PC-3 (cell line): Measurements from ENCODE around the gene NR3C1. TPM values are rescaled to one million over a fixed set of nuclear protein-coding genes. Genes with fewer than 3 reads are reported as not detected.

Experiments
- ATAC-seq: fragments of 200-7000 bp; cut with Tn5 transposase; 2 replicates; pipeline ENCODE4 v1.9.1; 2020; ENCODE audit warnings: mild to moderate bottlenecking, moderate library complexity
- BruUV-seq: library from RNA; stranded (reverse); fragments of 400-500 nt; replicated peaks from 2 replicates; lab custom pipeline; 2021; lab: Mats Ljungman, UMichigan
- CTCF ChIA-PET: fragments of 300-600 bp; sonication (Branson Sonifier 250); formaldehyde crosslinking; loops from one replicate; lab custom pipeline; 2022; ENCODE audit warnings: antibody characterized with exemption; lab: Charles Lee
- POLR2A ChIA-PET: fragments of 300-600 bp; sonication (Branson Sonifier 250); formaldehyde crosslinking; loops from one replicate; lab custom pipeline; 2022; ENCODE audit warnings: antibody characterized with exemption; ENCODE audit not compliant: unreplicated experiment; lab: Charles Lee
- DNase-seq: peaks from one replicate; pipeline ENCODE4 v3.0.0-alpha.2; 2015
- H2AFZ ChIP-seq: fragments of 300-600 bp; sonication (generic); 2 replicates; pipeline ENCODE4 v1.6.0; 2016; ENCODE audit warnings: antibody characterized with exemption, low read length
- H3F3A ChIP-seq: fragments of 300-600 bp; sonication (generic); one replicate; pipeline ENCODE4 v1.6.0; 2017; ENCODE audit warnings: antibody characterized with exemption, low read length, control low read depth, mild to moderate bottlenecking; ENCODE audit not compliant: unreplicated experiment
- H3K27ac ChIP-seq: fragments of 300-600 bp; sonication (generic); 2 replicates; pipeline ENCODE4 v1.5.1; 2016; ENCODE audit warnings: mild to moderate bottlenecking, low read length
- H3K27me3 ChIP-seq: fragments of 300-600 bp; sonication (generic); 2 replicates; pipeline ENCODE4 v1.6.1; 2016; ENCODE audit warnings: low read length, mixed read lengths
- H3K36me3 ChIP-seq: fragments of 300-600 bp; sonication (generic); 2 replicates; pipeline ENCODE4 v1.6.1; 2016; ENCODE audit warnings: low read depth, mixed run types, low read length, mixed read lengths
- H3K4me1 ChIP-seq: fragments of 300-600 bp; sonication (generic); 2 replicates; pipeline ENCODE4 v1.5.1; 2016; ENCODE audit warnings: low read length; ENCODE audit not compliant: insufficient read depth
- H3K4me2 ChIP-seq: fragments of 300-600 bp; sonication (generic); 2 replicates; pipeline ENCODE4 v1.6.0; 2016; ENCODE audit warnings: low read length
- H3K4me3 ChIP-seq: fragments of 300-600 bp; sonication (generic); 2 replicates; pipeline ENCODE4 v1.5.1; 2016; ENCODE audit warnings: mild to moderate bottlenecking, low read length, mixed read lengths
- H3K79me2 ChIP-seq: fragments of 300-600 bp; sonication (generic); 2 replicates; pipeline ENCODE4 v1.6.1; 2017; ENCODE audit warnings: low read length, mixed read lengths
- H3K9ac ChIP-seq: fragments of 300-600 bp; sonication (generic); 2 replicates; pipeline ENCODE4 v1.6.0; 2016; ENCODE audit warnings: mild to moderate bottlenecking, low read length
- H3K9me2 ChIP-seq: fragments of 300-600 bp; sonication (generic); replicated peaks from 2 replicates; pipeline ENCODE4 v1.6.1; 2016; ENCODE audit warnings: mixed run types, low read length, mixed read lengths
- H3K9me3 ChIP-seq: fragments of 300-600 bp; sonication (generic); 2 replicates; pipeline ENCODE4 v1.6.1; 2016; ENCODE audit warnings: low read length, mixed read lengths
- H4K20me1 ChIP-seq: fragments of 300-600 bp; sonication (generic); 2 replicates; pipeline ENCODE4 v1.6.1; 2016; ENCODE audit warnings: low read length, mixed read lengths
- EZH2 ChIP-seq: fragments of 300-600 bp; sonication (generic); IDR thresholded peaks from one replicate; pipeline ENCODE4 v1.6.1; 2017; ENCODE audit warnings: antibody characterized with exemption, mild to moderate bottlenecking, low read length; ENCODE audit not compliant: unreplicated experiment
- EZH2phosphoT487 ChIP-seq: fragments of 300-600 bp; sonication (generic); IDR thresholded peaks from 2 replicates; pipeline ENCODE4 v1.6.1; 2018; ENCODE audit warnings: mild to moderate bottlenecking, antibody characterized with exemption, low read length, borderline replicate concordance
- intact Hi-C: fragments of 100-400 bp; cut with micrococcal nuclease; formaldehyde crosslinking; loops from 2 replicates; pipeline ENCODE4 v1.9.0; 2023
- total RNA-seq: library from RNA; depleted of rRNA; stranded (reverse); fragments of >200 nt; gene quantifications from 2 replicates; pipeline ENCODE4 v1.2.3, GENCODE V29; 2014
- TF ChIP-seq, protein P1 (sequence below): fragments of 300-600 bp; sonication (generic); conservative IDR thresholded peaks from 2 replicates; pipeline ENCODE4 v1.5.1; 2017; ENCODE audit warnings: antibody characterized with exemption, low read depth, mild to moderate bottlenecking, low read length

The NR3C1 gene
- total RNA-seq, 1 experiment from 2014 or later = 13.0 TPM

DNA sequence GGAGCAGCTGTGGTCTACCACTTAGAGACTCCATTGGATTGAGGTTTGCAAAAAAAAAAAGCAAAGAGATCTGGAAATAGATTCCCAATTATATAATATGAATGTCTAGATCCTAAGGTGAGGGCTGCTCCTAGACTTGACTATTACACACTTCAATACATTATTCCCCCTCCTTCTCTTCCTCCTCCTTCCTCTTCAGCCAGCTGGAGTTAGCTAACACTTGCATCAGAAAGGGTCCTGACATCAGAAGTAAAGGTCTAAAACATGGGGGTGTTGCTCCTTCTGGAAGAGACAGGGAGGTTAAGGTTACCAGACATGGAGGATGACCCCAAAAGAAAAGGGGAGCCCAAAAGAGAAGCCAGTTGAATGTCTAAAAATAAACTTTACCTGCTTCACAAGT is 12.9 kb upstream of the NR3C1 start:
- Histone ChIP-seq H4K20me1 (no peaks in the 10 kb centered on the region), H3K36me3 (no peaks in the 10 kb centered on the region), H2AFZ (no peak overlapping the region), H3F3A (no peaks in the 10 kb centered on the region), H3K27ac (no peak overlapping the region), H3K4me2 (no peak overlapping the region), H3K9me3 (no peaks in the 10 kb centered on the region), H3K79me2 (no peaks in the 10 kb centered on the region), H3K27me3 (no peaks in the 10 kb centered on the region), H3K4me3 (no peak overlapping the region), H3K9me2 (no peaks in the 10 kb centered on the region), H3K4me1 (peaks cover 21% of the 10 kb centered on the region), H3K9ac (no peak overlapping the region)
- intact Hi-C loops = no loop called here
- no peak for DNase-seq
- BruUV-seq = no TSS peak
- ChIA-PET POLR2A (no interaction called here), CTCF (interaction anchor here (0.7 kb wide), 1 partner anchor 137 kb away, joined by 3 read pairs; no protein-coding TSS in a partner anchor)
- TF ChIP-seq, protein P1, sequence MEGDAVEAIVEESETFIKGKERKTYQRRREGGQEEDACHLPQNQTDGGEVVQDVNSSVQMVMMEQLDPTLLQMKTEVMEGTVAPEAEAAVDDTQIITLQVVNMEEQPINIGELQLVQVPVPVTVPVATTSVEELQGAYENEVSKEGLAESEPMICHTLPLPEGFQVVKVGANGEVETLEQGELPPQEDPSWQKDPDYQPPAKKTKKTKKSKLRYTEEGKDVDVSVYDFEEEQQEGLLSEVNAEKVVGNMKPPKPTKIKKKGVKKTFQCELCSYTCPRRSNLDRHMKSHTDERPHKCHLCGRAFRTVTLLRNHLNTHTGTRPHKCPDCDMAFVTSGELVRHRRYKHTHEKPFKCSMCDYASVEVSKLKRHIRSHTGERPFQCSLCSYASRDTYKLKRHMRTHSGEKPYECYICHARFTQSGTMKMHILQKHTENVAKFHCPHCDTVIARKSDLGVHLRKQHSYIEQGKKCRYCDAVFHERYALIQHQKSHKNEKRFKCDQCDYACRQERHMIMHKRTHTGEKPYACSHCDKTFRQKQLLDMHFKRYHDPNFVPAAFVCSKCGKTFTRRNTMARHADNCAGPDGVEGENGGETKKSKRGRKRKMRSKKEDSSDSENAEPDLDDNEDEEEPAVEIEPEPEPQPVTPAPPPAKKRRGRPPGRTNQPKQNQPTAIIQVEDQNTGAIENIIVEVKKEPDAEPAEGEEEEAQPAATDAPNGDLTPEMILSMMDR = no peak
- TF ChIP-seq EZH2 = no peak
- TF ChIP-seq EZH2phosphoT487 = no peak
- ATAC-seq = no peak

DNA sequence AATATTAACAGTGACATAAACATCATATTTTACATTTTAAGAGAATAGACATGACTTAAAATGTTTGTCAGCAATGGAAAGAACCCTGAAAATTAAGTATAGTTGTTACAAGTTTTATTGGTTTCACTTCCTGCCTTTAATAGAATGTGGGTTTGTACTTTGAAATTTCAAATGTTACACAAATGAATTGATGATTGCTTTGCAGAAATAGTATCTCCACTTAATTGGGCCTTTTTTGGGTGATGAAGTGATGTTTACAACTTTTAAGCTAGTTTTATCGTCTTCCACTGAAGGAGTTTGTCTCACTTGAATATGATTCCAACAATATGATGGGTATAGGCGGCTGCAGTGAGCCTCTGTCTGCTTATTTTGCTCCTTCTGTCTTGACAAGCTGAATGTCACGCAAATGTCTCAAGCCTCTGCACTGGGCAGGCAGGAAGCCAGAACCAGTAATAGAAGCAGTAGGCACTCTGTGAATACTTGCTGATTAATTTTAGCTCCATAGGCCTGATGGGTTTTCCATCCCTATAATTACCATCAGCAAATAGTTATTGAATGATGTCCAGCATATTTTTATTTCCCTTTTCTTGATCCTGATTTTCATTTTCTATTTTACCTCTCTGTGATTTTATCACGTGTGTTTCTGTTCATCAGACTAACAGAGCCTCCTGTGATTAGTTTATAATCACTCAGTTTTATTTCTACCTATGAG is 10.6 kb upstream of the NR3C1 start:
- ATAC-seq (no peak), DNase-seq (no peak)
- TF ChIP-seq EZH2 = no peak
- no peak overlapping the region for H3K4me2 ChIP-seq
- H3K27me3 ChIP-seq = no peaks in the 10 kb centered on the region
- H3K9me3 ChIP-seq = no peaks in the 10 kb centered on the region
- H3K36me3 ChIP-seq = no peaks in the 10 kb centered on the region
- no peaks in the 10 kb centered on the region for H4K20me1 ChIP-seq
- intact Hi-C loops = no loop called here
- POLR2A ChIA-PET = interaction anchor here (0.7 kb wide), 1 partner anchor 124 kb away, joined by 3 read pairs; no protein-coding TSS in a partner anchor
- no peaks in the 10 kb centered on the region for H3K79me2 ChIP-seq
- H3K9me2 ChIP-seq = no peaks in the 10 kb centered on the region
- H3K4me1 ChIP-seq = peaks cover 21% of the 10 kb centered on the region
- H2AFZ ChIP-seq = no peak overlapping the region
- no peaks in the 10 kb centered on the region for H3F3A ChIP-seq
- no peak overlapping the region for H3K27ac ChIP-seq
- BruUV-seq = no TSS peak
- no peak overlapping the region for H3K4me3 ChIP-seq
- H3K9ac ChIP-seq = no peak overlapping the region
- CTCF ChIA-PET = no interaction called here

DNA sequence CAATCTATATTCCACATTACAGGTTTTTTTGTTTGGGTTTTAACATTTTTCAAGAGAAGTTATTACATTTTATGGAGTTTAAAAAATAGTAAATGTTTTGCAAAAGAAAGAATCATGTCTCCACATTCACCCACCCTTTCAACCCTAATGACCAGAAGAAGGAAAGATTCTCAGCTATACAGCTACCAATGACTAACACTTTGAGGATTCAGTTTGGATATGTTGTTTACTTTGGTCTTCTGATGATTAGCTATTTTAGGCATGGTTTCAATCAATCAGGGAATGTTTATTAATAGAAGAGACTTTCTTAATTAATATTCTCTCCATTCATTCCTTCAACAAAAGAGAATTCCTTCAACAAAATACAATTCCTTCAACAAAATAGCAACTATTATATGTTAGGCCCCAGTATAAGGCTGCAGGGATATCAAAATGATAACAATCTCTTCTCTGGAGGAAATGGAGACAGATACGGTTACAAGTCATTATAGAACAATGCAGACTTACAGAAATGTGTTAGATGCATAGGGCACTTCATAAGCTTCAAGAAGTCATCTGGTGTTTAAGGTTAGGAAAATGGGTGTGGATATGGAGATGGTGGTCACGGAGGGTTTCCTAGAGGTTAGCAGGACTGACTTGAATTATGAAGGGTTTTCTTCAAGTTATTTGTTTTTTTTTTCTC is 9.3 kb upstream of the NR3C1 start:
- ATAC-seq (no peak), DNase-seq (no peak)
- Histone ChIP-seq H3K36me3 (no peaks in the 10 kb centered on the region), H3K9ac (no peak overlapping the region), H2AFZ (no peak overlapping the region), H4K20me1 (no peaks in the 10 kb centered on the region), H3K27ac (no peak overlapping the region), H3K4me3 (no peak overlapping the region), H3F3A (no peaks in the 10 kb centered on the region), H3K27me3 (no peaks in the 10 kb centered on the region), H3K9me3 (no peaks in the 10 kb centered on the region), H3K4me2 (no peak overlapping the region), H3K79me2 (no peaks in the 10 kb centered on the region), H3K9me2 (no peaks in the 10 kb centered on the region), H3K4me1 (peaks cover 11% of the 10 kb centered on the region)
- intact Hi-C loops = no loop called here
- ChIA-PET POLR2A (no interaction called here), CTCF (interaction anchor here (0.6 kb wide), 2 partner anchors 144 to 558 kb away, joined by 3 to 5 read pairs; no protein-coding TSS in a partner anchor)
- TF ChIP-seq, protein P1 = no peak
- TF ChIP-seq EZH2 (no peak), EZH2phosphoT487 (no peak)
- no TSS peak for BruUV-seq
